Gastroesophageal sphincter (tissue), 3 donors: Measurements from ENCODE around the gene PVALB.

Source experiments
- POLR2A ChIP-seq, 2 donors: fragments of 450-650 bp; IDR thresholded peaks; one replicate each; pipeline ENCODE4 v1.6.1; 2017; ENCODE audit warnings: antibody characterized with exemption in 2 of 2, mild to moderate bottlenecking in 2 of 2, moderate library complexity in 1 of 2
- POLR2AphosphoS5 ChIP-seq: sonication (generic); formaldehyde crosslinking; IDR thresholded peaks from one replicate; pipeline ENCODE4 v1.6.1; 2017; ENCODE audit warnings: antibody characterized with exemption
- TF ChIP-seq, protein P1 (sequence below), 4 experiments: fragments of 200-600 bp in 2 of 4; fragments of 450-650 bp in 2 of 4; sonication (generic) in 1 of 4; IDR thresholded peaks; one replicate each; pipeline ENCODE4 v1.5.1; 2017 to 2019; ENCODE audit warnings: antibody characterized with exemption in 4 of 4, mild to moderate bottlenecking in 2 of 4, moderate library complexity in 2 of 4

DNA sequence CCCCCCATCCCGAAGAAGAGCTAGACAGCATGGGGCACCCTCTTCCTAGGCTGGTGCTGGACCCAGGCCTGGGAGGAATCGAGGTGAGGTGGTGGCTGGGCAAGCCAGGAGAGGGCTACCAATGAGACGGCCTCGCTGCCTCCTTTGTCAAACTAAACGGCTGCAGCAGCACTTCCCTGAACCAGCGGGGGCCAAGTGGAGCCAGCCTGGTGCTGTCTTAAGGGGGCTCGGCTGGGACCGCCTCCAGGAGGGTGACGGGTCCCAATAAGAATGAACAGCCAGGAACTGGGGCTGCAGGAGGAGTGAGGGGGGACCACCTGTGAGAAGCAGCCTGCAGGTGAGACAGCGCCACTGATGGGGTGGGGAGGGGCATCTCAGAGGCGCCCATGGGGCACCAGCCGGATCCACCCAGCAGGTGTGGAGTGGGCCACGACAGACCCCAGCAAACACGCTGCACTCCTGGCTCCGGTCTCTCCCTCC lies 58.0 kb downstream of the PVALB start:
- TF ChIP-seq POLR2AphosphoS5, result no peak
- TF ChIP-seq, protein P1, sequence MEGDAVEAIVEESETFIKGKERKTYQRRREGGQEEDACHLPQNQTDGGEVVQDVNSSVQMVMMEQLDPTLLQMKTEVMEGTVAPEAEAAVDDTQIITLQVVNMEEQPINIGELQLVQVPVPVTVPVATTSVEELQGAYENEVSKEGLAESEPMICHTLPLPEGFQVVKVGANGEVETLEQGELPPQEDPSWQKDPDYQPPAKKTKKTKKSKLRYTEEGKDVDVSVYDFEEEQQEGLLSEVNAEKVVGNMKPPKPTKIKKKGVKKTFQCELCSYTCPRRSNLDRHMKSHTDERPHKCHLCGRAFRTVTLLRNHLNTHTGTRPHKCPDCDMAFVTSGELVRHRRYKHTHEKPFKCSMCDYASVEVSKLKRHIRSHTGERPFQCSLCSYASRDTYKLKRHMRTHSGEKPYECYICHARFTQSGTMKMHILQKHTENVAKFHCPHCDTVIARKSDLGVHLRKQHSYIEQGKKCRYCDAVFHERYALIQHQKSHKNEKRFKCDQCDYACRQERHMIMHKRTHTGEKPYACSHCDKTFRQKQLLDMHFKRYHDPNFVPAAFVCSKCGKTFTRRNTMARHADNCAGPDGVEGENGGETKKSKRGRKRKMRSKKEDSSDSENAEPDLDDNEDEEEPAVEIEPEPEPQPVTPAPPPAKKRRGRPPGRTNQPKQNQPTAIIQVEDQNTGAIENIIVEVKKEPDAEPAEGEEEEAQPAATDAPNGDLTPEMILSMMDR (IDR thresholded peaks at IDR 0.05), result no peak
- TF ChIP-seq POLR2A (IDR thresholded peaks at IDR 0.05), result no peak
